ENCODE results near the gene C1QTNF12. TPM values are rescaled to one million over a fixed set of nuclear protein-coding genes. Genes with fewer than 3 reads are reported as not detected.

Gene C1QTNF12
- total RNA-seq, 2 donors from 2014 or later, result 21.3 to 34.2 TPM

DNA sequence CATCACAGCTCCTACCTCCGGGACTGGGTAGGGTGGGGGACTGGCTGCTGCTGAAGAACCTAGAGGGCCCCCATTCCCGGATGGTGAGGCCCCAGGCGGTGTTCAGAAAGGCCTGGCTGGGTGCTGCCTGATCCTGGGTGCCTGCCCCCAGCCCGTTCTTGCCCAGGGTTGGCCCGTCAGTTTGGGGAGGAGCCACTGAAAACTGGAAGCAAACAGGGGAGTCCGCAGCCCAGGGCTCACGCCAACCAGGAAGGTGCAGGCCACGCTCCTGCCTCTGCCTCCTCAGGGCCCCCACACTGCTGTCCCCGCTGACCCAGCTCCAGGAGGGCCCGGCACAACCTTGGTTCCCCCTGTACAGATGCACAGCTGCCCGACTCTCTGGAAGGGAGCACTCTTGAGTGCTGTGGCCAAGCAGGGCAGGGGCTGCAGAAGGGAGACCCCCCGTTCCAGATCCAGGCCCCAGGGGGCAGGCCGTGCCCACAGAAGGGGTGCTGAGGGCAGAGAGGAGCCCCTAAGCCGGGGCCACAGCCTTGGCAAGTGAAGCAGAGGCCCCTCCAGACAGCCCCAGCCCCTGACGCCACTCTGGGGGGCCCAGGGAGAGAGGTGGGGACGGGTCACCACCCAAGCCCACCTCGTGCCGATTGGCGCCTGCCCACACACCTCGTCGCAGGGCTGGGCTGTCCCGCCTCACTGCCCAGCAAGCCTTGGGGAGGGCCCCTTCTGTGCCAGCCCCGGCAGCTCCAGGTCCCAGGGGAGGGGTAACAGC, 5.5 kb downstream of the C1QTNF12 start:
- DNase-seq, result no peak
- Histone ChIP-seq H3K4me3 (no peak overlapping the region), H3K9ac (ENCODE audit: low read depth in 2 of 2, low read length in 2 of 2) (no peak overlapping the region), H3K9me3 (no peaks in the 10 kb centered on the region), H3K27ac (no peak overlapping the region), H3K36me3 (no peaks in the 10 kb centered on the region), H3K4me1 (peaks cover 8% of the 10 kb centered on the region), H3K27me3 (peaks cover 38% of the 10 kb centered on the region)
- intact Hi-C loops (cut with DNase I), result no loop called here
- TF ChIP-seq, protein P1, sequence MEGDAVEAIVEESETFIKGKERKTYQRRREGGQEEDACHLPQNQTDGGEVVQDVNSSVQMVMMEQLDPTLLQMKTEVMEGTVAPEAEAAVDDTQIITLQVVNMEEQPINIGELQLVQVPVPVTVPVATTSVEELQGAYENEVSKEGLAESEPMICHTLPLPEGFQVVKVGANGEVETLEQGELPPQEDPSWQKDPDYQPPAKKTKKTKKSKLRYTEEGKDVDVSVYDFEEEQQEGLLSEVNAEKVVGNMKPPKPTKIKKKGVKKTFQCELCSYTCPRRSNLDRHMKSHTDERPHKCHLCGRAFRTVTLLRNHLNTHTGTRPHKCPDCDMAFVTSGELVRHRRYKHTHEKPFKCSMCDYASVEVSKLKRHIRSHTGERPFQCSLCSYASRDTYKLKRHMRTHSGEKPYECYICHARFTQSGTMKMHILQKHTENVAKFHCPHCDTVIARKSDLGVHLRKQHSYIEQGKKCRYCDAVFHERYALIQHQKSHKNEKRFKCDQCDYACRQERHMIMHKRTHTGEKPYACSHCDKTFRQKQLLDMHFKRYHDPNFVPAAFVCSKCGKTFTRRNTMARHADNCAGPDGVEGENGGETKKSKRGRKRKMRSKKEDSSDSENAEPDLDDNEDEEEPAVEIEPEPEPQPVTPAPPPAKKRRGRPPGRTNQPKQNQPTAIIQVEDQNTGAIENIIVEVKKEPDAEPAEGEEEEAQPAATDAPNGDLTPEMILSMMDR (IDR thresholded peaks at IDR 0.05), result no peak

DNA sequence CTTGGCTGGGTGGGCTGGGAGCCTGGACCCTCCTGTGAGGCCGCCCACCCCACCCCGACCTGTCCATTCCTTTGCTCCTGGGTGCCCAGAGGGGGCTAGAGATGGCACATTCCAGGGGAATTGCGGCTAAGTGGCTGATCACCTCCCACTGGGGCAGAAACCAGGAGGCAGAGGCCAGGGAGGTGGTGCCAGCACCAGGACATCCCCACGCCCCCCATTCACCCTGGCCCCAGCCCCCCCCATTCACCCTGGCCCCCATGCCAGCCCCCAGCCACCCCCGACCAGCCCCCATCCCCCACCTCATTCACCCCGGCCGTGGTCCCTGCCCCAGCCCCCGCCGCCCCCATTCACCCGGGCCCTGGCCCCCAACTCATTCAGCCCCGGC, 6.2 kb downstream of the C1QTNF12 start:
- Histone ChIP-seq H3K36me3 (no peaks in the 10 kb centered on the region), H3K27ac (no peak overlapping the region), H3K4me1 (peaks cover 8% of the 10 kb centered on the region), H3K9ac (ENCODE audit: low read depth in 2 of 2, low read length in 2 of 2) (no peak overlapping the region), H3K27me3 (peaks cover 32% of the 10 kb centered on the region), H3K4me3 (no peak overlapping the region), H3K9me3 (no peaks in the 10 kb centered on the region)
- intact Hi-C loops (cut with DNase I), result no loop called here
- DNase-seq, result no peak
- TF ChIP-seq, protein P1 (IDR thresholded peaks at IDR 0.05), result no peak

DNA sequence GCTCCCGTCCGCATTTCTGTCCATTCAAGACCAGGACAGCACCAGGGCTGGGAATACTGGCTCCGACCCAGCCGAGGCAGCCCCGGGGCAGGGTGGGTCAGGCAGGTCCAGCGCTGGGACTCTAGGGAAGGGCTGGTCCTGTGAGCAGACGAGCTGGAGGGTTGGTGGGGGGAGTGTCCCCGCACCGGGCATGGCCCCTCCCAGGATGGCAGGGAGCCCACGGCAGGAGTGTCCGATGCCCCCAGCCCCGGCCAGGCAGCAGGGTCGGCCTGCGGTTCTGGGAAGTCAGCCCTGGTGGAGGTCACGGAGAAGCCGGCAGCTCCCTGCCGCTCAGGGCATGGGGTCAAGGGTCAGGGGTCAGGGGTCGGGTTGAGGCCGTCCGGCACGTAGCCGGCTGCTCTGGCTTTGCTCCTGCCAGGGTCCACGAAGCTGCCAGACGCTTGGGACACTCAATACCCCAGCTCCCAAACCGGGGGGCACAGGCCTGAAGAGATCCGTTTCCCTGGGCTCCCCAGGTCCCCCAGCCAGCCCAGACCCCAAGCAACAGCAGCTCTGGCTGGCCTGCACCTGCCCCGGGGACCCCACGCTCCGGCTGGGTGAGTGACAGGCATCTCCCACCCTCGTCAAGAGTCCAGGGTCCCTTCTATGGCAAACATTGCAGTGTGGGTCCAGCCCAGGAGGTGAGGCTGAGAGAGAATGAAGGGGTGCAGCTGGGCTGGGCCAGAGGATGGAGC, 6.7 kb downstream of the C1QTNF12 start:
- H3K27ac ChIP-seq, result no peak overlapping the region
- H3K4me3 ChIP-seq, result no peak overlapping the region
- intact Hi-C loops (cut with DNase I), result no loop called here
- H3K4me1 ChIP-seq, result peaks cover 8% of the 10 kb centered on the region
- H3K36me3 ChIP-seq, result no peaks in the 10 kb centered on the region
- TF ChIP-seq, protein P1 (IDR thresholded peaks at IDR 0.05), result no peak
- no peak for DNase-seq
- H3K27me3 ChIP-seq, result peaks cover 31% of the 10 kb centered on the region
- H3K9me3 ChIP-seq, result no peaks in the 10 kb centered on the region
- no peak overlapping the region for H3K9ac ChIP-seq (ENCODE audit: low read depth in 2 of 2, low read length in 2 of 2)

DNA sequence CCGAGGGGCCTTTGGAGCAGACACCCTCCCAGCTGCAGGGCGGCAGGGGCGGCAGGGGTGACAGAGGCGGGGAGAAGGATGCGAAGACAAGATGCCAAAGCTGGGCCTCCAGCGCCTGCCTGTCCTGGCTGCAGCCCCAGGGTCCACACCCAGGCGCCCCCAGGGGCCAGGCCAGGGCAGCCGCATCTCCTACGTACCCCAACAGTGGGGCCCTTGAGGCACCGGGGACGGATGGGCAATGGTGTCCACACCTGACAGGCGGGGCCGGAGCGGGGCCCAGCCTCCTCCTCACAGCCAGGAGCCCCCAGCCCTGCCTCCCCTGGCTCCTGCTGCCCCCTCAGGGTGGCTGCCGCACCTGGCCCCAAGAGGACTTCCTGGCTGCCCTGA, 7.3 kb downstream of the C1QTNF12 start:
- Histone ChIP-seq H3K9ac (ENCODE audit: low read depth in 2 of 2, low read length in 2 of 2) (no peak overlapping the region), H3K9me3 (no peaks in the 10 kb centered on the region), H3K27ac (no peak overlapping the region), H3K4me3 (no peak overlapping the region), H3K4me1 (peaks cover 8% of the 10 kb centered on the region), H3K36me3 (no peaks in the 10 kb centered on the region), H3K27me3 (peaks cover 31% of the 10 kb centered on the region)
- TF ChIP-seq, protein P1 (IDR thresholded peaks at IDR 0.05), result no peak
- intact Hi-C loops (cut with DNase I), result no loop called here
- DNase-seq, result no peak

DNA sequence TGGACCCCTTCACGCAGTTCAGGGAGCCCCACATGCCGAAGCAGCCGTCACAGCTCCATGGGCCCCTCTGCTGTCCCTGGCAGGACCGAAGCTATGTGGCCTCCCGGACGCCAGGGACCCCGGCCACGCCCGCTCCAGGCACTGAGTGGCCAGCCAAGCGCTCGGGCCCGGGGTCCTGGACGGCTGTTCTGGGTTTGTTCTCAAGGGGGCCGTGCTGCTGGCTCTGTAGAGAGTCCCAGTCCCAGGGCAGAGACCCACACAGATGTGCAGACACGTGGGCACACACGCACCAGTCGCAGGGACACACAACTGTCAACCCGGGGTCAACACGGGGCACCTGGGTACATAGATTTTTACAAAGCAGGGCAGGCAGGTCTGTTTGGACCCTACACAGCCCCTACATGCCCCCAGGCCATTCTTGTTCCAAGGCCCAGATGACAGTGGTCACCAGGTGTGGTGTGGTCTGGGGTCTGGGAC, 7.8 kb downstream of the C1QTNF12 start:
- Histone ChIP-seq H3K9ac (ENCODE audit: low read depth in 2 of 2, low read length in 2 of 2) (no peak overlapping the region), H3K4me1 (peaks cover 8% of the 10 kb centered on the region), H3K27me3 (peaks cover 31% of the 10 kb centered on the region), H3K27ac (no peak overlapping the region), H3K9me3 (no peaks in the 10 kb centered on the region), H3K36me3 (no peaks in the 10 kb centered on the region), H3K4me3 (no peak overlapping the region)
- intact Hi-C loops (cut with DNase I), result no loop called here
- no peak for DNase-seq
- TF ChIP-seq, protein P1 (IDR thresholded peaks at IDR 0.05), result no peak

Measured in colonic mucosa (tissue), 4 donors.